WTC11 (cell line): ENCODE data around the gene NTSR1. TPM values are rescaled to one million over a fixed set of nuclear protein-coding genes. Genes with fewer than 3 reads are reported as not detected.

Experiments used
- ATAC-seq: fragments of 200-7000 bp; cut with Tn5 transposase; 2 replicates; pipeline ENCODE4 v1.10.0; 2021; ENCODE audit warnings: mild to moderate bottlenecking, moderate library complexity
- CTCF ChIA-PET: fragments of 300-600 bp; sonication (Branson Sonifier 250); formaldehyde crosslinking; loops from one replicate; lab custom pipeline; 2021; ENCODE audit warnings: antibody characterized with exemption; lab: Charles Lee
- POLR2A ChIA-PET: fragments of 350-600 bp; sonication (Branson Sonifier 250); formaldehyde crosslinking; loops from one replicate; lab custom pipeline; 2021; ENCODE audit warnings: antibody characterized with exemption; lab: Charles Lee
- DNase-seq: peaks from one replicate; pipeline ENCODE4 v3.0.0; 2021; ENCODE audit warnings: low spot score
- H3K27ac Mint-ChIP-seq: 2 replicates; pipeline ENCODE4 v1.8.0; 2021; ENCODE audit warnings: mixed read lengths
- H3K27me3 Mint-ChIP-seq: 2 replicates; pipeline ENCODE4 v1.8.0; 2021; ENCODE audit warnings: low read depth, mild to moderate bottlenecking, moderate library complexity, mixed read lengths
- H3K36me3 Mint-ChIP-seq: 2 replicates; pipeline ENCODE4 v1.8.0; 2021; ENCODE audit warnings: mixed read lengths
- H3K4me1 Mint-ChIP-seq: 2 replicates; pipeline ENCODE4 v1.8.0; 2022; ENCODE audit warnings: mixed read lengths
- H3K4me3 Mint-ChIP-seq: 2 replicates; pipeline ENCODE4 v1.8.0; 2021; ENCODE audit warnings: mild to moderate bottlenecking, moderate library complexity, mixed read lengths
- H3K9me3 Mint-ChIP-seq: 2 replicates; pipeline ENCODE4 v1.8.0; 2021; ENCODE audit warnings: mixed read lengths
- CBFB ChIP-seq: sonication (generic); formaldehyde crosslinking; IDR thresholded peaks from 2 replicates; pipeline ENCODE4 v1.8.1; 2022; ENCODE audit warnings: mild to moderate bottlenecking, low read depth, missing genetic modification reagents
- FOXJ3 ChIP-seq: sonication (generic); formaldehyde crosslinking; IDR thresholded peaks from 2 replicates; pipeline ENCODE4 v1.9.0; 2021; ENCODE audit warnings: missing genetic modification reagents, mild to moderate bottlenecking, borderline replicate concordance
- GTF2I ChIP-seq: fragments of 250-450 bp; sonication (Bioruptor Pico); conservative IDR thresholded peaks from 2 replicates; pipeline ENCODE4 v1.4.0; 2021; ENCODE audit warnings: mild to moderate bottlenecking
- SOX15 ChIP-seq: fragments of 250-450 bp; sonication (Bioruptor Pico); IDR thresholded peaks from 2 replicates; pipeline ENCODE4 v1.9.0; 2021; ENCODE audit warnings: mild to moderate bottlenecking
- TEAD4 ChIP-seq: sonication (generic); formaldehyde crosslinking; IDR thresholded peaks from 2 replicates; pipeline ENCODE4 v1.8.0; 2022; ENCODE audit warnings: mild to moderate bottlenecking, missing genetic modification reagents
- ZNF232 ChIP-seq: sonication (generic); formaldehyde crosslinking; IDR thresholded peaks from 2 replicates; pipeline ENCODE4 v1.8.0; 2022; ENCODE audit warnings: mild to moderate bottlenecking, missing genetic modification reagents
- ZNF396 ChIP-seq: fragments of 250-450 bp; sonication (Bioruptor Pico); IDR thresholded peaks from 2 replicates; pipeline ENCODE4 v1.8.0; 2021; ENCODE audit warnings: mild to moderate bottlenecking, moderate library complexity, borderline replicate concordance
- ZNF671 ChIP-seq: fragments of 250-450 bp; sonication (Bioruptor Pico); IDR thresholded peaks from 2 replicates; pipeline ENCODE4 v1.8.0; 2021; ENCODE audit warnings: mild to moderate bottlenecking
- total RNA-seq: library from RNA; stranded (reverse); gene quantifications from 3 replicates; pipeline ENCODE4 v1.2.3, GENCODE V29; 2021
- TF ChIP-seq, protein P1 (sequence below): sonication (generic); formaldehyde crosslinking; IDR thresholded peaks from 2 replicates; pipeline ENCODE4 v1.8.1; 2023; ENCODE audit warnings: mild to moderate bottlenecking, missing genetic modification reagents
- TF ChIP-seq, protein P2 (sequence below): fragments of 200-600 bp; IDR thresholded peaks from 2 replicates; pipeline ENCODE4 v1.8.0; 2022; ENCODE audit warnings: antibody characterized with exemption
- TF ChIP-seq, protein P3 (sequence below): sonication (generic); formaldehyde crosslinking; IDR thresholded peaks from 2 replicates; pipeline ENCODE4 v1.8.1; 2023; ENCODE audit warnings: mild to moderate bottlenecking, missing genetic modification reagents, borderline replicate concordance
- TF ChIP-seq, protein P4 (sequence below): sonication (generic); formaldehyde crosslinking; IDR thresholded peaks from 2 replicates; pipeline ENCODE4 v1.8.0; 2022; ENCODE audit warnings: mild to moderate bottlenecking, missing genetic modification reagents
- TF ChIP-seq, protein P5 (sequence below): sonication (generic); formaldehyde crosslinking; IDR thresholded peaks from 2 replicates; pipeline ENCODE4 v1.8.1; 2023; ENCODE audit warnings: mild to moderate bottlenecking, moderate library complexity, missing genetic modification reagents
- TF ChIP-seq, protein P6 (sequence below): sonication (generic); formaldehyde crosslinking; IDR thresholded peaks from 2 replicates; pipeline ENCODE4 v1.8.0; 2022; ENCODE audit warnings: mild to moderate bottlenecking, missing genetic modification reagents

The NTSR1 gene
- total RNA-seq, 1 experiment from 2014 or later, result 0.63 TPM

DNA sequence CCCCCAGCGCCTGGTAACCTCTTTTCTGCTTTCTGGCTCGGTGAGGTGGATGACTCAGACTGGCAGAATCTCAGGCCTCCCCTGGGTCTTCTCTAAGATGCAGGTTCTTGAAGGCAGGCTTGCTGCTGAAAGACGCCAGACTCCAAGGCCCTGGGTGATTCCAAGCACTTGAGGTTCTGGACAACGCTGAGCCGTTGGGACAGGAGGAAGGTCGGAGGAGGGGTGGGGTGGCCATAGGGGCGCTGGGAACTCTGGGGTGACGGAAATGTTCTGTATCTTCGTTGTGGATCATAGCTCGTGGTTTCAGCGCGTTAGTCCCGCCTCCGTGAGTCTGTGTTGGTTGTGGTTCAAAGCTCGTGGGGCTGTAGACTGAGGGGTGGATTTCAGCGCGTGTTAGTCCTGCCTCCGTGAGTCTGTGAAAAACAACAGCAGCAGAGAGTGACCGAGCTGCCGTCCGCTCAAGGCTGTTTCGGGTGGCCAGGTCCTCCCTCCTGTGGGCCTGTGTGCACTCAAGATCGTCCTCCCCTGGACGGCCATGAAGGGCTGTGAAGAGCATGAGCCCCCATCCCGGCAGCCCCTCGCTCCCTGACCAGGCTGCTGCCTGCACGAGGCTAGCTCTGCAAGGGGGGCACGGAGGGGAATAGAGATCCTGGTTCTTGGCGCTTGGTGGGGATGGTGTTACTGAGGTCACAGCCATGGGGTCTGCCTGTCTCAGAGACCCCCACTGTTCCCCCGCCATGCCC, 7.7 kb downstream of the NTSR1 start:
- ChIA-PET POLR2A (no interaction called here), CTCF (interaction anchor here (1.1 to 1.2 kb wide), 2 partner anchors 9 to 13 kb away, joined by 3 to 5 read pairs; no protein-coding TSS in a partner anchor)
- peaks cover 12% of the 10 kb centered on the region for H3K27me3 Mint-ChIP-seq
- H3K9me3 Mint-ChIP-seq, result peaks cover 16% of the 10 kb centered on the region
- ATAC-seq (no peak), DNase-seq (no peak)
- H3K36me3 Mint-ChIP-seq, result peaks cover 7% of the 10 kb centered on the region
- peak overlapping the region; percentile 62 for H3K27ac Mint-ChIP-seq
- TF ChIP-seq, protein P1, sequence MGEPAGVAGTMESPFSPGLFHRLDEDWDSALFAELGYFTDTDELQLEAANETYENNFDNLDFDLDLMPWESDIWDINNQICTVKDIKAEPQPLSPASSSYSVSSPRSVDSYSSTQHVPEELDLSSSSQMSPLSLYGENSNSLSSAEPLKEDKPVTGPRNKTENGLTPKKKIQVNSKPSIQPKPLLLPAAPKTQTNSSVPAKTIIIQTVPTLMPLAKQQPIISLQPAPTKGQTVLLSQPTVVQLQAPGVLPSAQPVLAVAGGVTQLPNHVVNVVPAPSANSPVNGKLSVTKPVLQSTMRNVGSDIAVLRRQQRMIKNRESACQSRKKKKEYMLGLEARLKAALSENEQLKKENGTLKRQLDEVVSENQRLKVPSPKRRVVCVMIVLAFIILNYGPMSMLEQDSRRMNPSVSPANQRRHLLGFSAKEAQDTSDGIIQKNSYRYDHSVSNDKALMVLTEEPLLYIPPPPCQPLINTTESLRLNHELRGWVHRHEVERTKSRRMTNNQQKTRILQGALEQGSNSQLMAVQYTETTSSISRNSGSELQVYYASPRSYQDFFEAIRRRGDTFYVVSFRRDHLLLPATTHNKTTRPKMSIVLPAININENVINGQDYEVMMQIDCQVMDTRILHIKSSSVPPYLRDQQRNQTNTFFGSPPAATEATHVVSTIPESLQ (CRISPR knock-in tag), result no peak
- TF ChIP-seq ZNF232 (no peak), ZNF396 (CRISPR knock-in tag) (no peak), FOXJ3 (CRISPR knock-in tag) (no peak), SOX15 (CRISPR knock-in tag) (no peak), GTF2I (CRISPR knock-in tag) (no peak), TEAD4 (CRISPR knock-in tag) (no peak), ZNF671 (CRISPR knock-in tag) (no peak), CBFB (CRISPR knock-in tag) (no peak)
- TF ChIP-seq, protein P2, sequence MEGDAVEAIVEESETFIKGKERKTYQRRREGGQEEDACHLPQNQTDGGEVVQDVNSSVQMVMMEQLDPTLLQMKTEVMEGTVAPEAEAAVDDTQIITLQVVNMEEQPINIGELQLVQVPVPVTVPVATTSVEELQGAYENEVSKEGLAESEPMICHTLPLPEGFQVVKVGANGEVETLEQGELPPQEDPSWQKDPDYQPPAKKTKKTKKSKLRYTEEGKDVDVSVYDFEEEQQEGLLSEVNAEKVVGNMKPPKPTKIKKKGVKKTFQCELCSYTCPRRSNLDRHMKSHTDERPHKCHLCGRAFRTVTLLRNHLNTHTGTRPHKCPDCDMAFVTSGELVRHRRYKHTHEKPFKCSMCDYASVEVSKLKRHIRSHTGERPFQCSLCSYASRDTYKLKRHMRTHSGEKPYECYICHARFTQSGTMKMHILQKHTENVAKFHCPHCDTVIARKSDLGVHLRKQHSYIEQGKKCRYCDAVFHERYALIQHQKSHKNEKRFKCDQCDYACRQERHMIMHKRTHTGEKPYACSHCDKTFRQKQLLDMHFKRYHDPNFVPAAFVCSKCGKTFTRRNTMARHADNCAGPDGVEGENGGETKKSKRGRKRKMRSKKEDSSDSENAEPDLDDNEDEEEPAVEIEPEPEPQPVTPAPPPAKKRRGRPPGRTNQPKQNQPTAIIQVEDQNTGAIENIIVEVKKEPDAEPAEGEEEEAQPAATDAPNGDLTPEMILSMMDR, result no peak
- TF ChIP-seq, protein P3, sequence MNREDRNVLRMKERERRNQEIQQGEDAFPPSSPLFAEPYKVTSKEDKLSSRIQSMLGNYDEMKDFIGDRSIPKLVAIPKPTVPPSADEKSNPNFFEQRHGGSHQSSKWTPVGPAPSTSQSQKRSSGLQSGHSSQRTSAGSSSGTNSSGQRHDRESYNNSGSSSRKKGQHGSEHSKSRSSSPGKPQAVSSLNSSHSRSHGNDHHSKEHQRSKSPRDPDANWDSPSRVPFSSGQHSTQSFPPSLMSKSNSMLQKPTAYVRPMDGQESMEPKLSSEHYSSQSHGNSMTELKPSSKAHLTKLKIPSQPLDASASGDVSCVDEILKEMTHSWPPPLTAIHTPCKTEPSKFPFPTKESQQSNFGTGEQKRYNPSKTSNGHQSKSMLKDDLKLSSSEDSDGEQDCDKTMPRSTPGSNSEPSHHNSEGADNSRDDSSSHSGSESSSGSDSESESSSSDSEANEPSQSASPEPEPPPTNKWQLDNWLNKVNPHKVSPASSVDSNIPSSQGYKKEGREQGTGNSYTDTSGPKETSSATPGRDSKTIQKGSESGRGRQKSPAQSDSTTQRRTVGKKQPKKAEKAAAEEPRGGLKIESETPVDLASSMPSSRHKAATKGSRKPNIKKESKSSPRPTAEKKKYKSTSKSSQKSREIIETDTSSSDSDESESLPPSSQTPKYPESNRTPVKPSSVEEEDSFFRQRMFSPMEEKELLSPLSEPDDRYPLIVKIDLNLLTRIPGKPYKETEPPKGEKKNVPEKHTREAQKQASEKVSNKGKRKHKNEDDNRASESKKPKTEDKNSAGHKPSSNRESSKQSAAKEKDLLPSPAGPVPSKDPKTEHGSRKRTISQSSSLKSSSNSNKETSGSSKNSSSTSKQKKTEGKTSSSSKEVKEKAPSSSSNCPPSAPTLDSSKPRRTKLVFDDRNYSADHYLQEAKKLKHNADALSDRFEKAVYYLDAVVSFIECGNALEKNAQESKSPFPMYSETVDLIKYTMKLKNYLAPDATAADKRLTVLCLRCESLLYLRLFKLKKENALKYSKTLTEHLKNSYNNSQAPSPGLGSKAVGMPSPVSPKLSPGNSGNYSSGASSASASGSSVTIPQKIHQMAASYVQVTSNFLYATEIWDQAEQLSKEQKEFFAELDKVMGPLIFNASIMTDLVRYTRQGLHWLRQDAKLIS, result no peak
- TF ChIP-seq, protein P4, sequence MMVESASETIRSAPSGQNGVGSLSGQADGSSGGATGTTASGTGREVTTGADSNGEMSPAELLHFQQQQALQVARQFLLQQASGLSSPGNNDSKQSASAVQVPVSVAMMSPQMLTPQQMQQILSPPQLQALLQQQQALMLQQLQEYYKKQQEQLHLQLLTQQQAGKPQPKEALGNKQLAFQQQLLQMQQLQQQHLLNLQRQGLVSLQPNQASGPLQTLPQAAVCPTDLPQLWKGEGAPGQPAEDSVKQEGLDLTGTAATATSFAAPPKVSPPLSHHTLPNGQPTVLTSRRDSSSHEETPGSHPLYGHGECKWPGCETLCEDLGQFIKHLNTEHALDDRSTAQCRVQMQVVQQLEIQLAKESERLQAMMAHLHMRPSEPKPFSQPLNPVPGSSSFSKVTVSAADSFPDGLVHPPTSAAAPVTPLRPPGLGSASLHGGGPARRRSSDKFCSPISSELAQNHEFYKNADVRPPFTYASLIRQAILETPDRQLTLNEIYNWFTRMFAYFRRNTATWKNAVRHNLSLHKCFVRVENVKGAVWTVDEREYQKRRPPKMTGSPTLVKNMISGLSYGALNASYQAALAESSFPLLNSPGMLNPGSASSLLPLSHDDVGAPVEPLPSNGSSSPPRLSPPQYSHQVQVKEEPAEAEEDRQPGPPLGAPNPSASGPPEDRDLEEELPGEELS (CRISPR knock-in tag), result no peak
- TF ChIP-seq, protein P5, sequence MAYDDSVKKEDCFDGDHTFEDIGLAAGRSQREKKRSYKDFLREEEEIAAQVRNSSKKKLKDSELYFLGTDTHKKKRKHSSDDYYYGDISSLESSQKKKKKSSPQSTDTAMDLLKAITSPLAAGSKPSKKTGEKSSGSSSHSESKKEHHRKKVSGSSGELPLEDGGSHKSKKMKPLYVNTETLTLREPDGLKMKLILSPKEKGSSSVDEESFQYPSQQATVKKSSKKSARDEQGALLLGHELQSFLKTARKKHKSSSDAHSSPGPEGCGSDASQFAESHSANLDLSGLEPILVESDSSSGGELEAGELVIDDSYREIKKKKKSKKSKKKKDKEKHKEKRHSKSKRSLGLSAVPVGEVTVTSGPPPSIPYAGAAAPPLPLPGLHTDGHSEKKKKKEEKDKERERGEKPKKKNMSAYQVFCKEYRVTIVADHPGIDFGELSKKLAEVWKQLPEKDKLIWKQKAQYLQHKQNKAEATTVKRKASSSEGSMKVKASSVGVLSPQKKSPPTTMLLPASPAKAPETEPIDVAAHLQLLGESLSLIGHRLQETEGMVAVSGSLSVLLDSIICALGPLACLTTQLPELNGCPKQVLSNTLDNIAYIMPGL (CRISPR knock-in tag), result no peak
- TF ChIP-seq, protein P6, sequence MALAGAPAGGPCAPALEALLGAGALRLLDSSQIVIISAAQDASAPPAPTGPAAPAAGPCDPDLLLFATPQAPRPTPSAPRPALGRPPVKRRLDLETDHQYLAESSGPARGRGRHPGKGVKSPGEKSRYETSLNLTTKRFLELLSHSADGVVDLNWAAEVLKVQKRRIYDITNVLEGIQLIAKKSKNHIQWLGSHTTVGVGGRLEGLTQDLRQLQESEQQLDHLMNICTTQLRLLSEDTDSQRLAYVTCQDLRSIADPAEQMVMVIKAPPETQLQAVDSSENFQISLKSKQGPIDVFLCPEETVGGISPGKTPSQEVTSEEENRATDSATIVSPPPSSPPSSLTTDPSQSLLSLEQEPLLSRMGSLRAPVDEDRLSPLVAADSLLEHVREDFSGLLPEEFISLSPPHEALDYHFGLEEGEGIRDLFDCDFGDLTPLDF (CRISPR knock-in tag), result no peak
- no peak overlapping the region for H3K4me3 Mint-ChIP-seq
- H3K4me1 Mint-ChIP-seq, result no peaks in the 10 kb centered on the region
